GM18517 (cell line): Measurements from ENCODE around the gene RPTOR.

Experiments used
- ATAC-seq: cut with Tn5 transposase; IDR thresholded peaks from one replicate; pipeline ENCODE4 v1.9.1; 2021; ENCODE audit warnings: mild to moderate bottlenecking, moderate library complexity; ENCODE audit not compliant: unreplicated experiment

The RPTOR gene

GRCh38 chr17:80822021-80822699, 277.5 kb downstream of the RPTOR start:
- ATAC-seq, result no peak

- ATAC-seq, result no peak
Observed at GRCh38 chr17:80822700-80823410, 278.2 kb downstream of the RPTOR start.

GRCh38 chr17:80824549-80825470, 280.2 kb downstream of the RPTOR start:
- no peak for ATAC-seq

GRCh38 chr17:80825471-80826345, 281.1 kb downstream of the RPTOR start:
- ATAC-seq, result no peak

- no peak for ATAC-seq
Observed at GRCh38 chr17:80826346-80826954, 281.8 kb downstream of the RPTOR start.

GRCh38 chr17:80826955-80827645, 282.5 kb downstream of the RPTOR start:
- no peak for ATAC-seq

- no peak for ATAC-seq
Observed at GRCh38 chr17:80827646-80828643, 283.3 kb downstream of the RPTOR start.

- no peak for ATAC-seq
Observed at GRCh38 chr17:80829166-80829813, 284.7 kb downstream of the RPTOR start.

GRCh38 chr17:80830020-80830780, 285.6 kb downstream of the RPTOR start:
- ATAC-seq, result no peak

GRCh38 chr17:80831491-80831890, 286.9 kb downstream of the RPTOR start:
- ATAC-seq, result no peak

GRCh38 chr17:80832266-80832676, 287.6 kb downstream of the RPTOR start:
- ATAC-seq, result no peak

GRCh38 chr17:80832888-80833583, 288.4 kb downstream of the RPTOR start:
- ATAC-seq, result peak; percentile 77

GRCh38 chr17:80833952-80834892, 289.6 kb downstream of the RPTOR start:
- no peak for ATAC-seq

- no peak for ATAC-seq
Observed at GRCh38 chr17:80834893-80835275, 290.2 kb downstream of the RPTOR start.
